ENCODE results near the gene TANC1.

TANC1 gene

DNA sequence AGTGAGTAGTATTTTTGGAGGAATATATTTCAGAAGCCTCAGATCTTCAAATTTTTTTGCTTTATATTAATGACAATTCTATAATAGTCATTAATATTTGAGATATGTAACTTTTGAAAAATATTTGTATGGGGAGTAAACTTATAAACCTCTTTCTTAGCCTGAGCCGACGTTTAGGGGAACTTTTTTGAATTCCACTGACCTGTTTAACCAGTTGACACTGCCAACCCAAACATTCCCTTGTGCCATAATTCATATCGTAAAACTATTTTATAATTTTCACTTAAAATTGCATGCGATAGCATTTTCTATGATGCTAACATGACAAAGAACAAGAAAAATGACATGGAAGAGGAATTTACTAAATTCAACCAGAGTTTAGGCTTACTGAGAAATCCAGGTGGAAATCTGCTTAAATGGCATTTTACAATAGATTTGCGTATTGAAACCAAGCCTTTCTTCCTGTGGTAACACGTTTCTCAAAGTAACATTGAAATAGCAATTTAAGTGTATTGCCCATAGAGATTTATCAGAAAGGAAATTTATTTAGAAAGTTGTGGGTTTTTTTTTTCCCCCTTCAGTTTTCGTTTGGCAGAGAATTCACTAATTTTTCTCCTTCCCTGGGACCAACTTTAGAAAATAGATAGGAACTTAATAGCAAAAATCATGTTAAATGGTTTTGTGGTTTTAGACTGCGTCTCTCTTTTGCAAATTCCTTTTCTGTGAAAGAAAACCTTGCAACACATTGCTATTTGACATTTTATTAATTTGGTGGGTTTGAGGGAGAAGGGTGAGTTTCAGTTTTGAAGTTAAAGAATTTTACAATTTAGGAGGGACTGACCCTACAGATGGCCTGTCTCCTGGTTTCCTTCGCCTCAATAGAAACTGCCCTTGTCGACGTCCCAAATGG is 77.4 kb downstream of the TANC1 start:
- H3K4me3 ChIP-seq (ENCODE audit: low read depth, low read length): no peak overlapping the region
- no peak for TF ChIP-seq CTCF (IDR thresholded peaks at IDR 0.05; ENCODE audit: low read depth, low read length, missing control alignments)
- no peak for DNase-seq (ENCODE audit: low read depth)

DNA sequence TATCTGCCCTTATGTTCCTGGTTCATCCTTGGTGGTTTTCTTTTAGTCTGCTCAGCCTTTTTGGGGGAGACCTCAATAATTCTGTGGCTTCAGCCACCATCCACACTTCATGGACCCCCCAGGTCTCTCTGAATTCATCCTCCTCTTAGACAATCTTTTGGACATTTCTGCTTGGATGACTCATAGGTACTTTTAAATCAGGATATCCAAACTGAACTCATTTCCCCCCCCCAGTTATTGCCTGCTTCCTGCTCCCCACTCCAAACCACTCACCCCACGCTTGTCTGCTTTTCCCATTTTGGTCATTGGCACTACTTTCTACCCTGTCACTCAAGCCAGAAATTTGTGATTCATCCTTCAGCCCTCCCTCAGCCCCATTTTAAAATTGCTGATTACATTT is 78.5 kb downstream of the TANC1 start:
- TF ChIP-seq CTCF (IDR thresholded peaks at IDR 0.05; ENCODE audit: low read depth, low read length, missing control alignments): no peak
- H3K4me3 ChIP-seq (ENCODE audit: low read depth, low read length): no peak overlapping the region
- DNase-seq (ENCODE audit: low read depth): no peak

GRCh38 chr2:159050426-159050825 is 82.0 kb downstream of the TANC1 start:
- H3K4me3 ChIP-seq (ENCODE audit: low read depth, low read length): no peak overlapping the region
- TF ChIP-seq CTCF (IDR thresholded peaks at IDR 0.05; ENCODE audit: low read depth, low read length, missing control alignments): no peak
- peak; percentile 24 for DNase-seq (ENCODE audit: low read depth)

GRCh38 chr2:159051133-159051532 is 82.7 kb downstream of the TANC1 start:
- DNase-seq (ENCODE audit: low read depth): no peak
- H3K4me3 ChIP-seq (ENCODE audit: low read depth, low read length): no peak overlapping the region
- no peak for TF ChIP-seq CTCF (IDR thresholded peaks at IDR 0.05; ENCODE audit: low read depth, low read length, missing control alignments)

DNA sequence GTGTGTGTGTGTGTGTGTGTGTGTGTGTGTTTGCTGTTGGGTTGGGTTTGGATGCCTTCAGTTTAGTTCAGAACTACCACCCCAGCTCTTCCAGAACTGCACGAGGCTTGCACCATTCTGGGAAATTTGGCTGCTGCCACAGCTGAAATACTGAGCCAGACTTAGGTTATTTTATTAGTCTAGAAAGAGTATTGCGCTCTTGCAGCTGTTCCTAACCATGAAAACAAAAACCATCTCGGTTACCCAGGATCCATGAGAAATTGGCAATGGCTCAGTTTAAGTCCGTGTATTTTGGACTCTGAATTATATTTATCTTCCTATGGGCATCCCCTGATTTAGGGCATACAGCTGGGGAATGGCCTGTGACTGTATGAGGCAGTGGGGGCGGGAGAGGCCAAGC is 83.2 kb downstream of the TANC1 start:
- DNase-seq (ENCODE audit: low read depth): no peak
- no peak for TF ChIP-seq CTCF (IDR thresholded peaks at IDR 0.05; ENCODE audit: low read depth, low read length, missing control alignments)
- H3K4me3 ChIP-seq (ENCODE audit: low read depth, low read length): no peak overlapping the region

DNA sequence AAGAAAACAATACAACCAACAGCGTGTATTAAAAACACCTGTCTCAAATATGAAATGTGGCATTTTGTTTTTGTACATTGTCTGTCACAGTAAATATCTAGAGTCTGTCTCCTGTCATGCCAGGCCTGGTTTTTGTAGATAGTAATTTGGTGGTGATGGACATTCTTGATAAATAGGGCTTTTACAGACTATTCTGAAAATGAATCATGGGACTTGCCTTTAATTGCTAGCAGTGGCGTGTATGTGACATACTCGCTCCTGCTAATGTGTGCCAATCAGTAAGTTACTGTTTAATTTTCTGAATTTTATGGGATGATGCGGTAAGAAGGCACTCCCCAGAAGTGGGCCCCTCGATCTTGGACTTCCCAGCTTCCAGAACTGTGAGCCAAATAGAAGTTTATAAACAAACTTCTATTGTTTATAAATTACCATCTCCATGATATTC is 83.7 kb downstream of the TANC1 start:
- no peak for DNase-seq (ENCODE audit: low read depth)
- H3K4me3 ChIP-seq (ENCODE audit: low read depth, low read length): no peak overlapping the region
- no peak for TF ChIP-seq CTCF (IDR thresholded peaks at IDR 0.05; ENCODE audit: low read depth, low read length, missing control alignments)

Measured in GM12864 (cell line).